ENCODE data around the gene HHAT.

DNA sequence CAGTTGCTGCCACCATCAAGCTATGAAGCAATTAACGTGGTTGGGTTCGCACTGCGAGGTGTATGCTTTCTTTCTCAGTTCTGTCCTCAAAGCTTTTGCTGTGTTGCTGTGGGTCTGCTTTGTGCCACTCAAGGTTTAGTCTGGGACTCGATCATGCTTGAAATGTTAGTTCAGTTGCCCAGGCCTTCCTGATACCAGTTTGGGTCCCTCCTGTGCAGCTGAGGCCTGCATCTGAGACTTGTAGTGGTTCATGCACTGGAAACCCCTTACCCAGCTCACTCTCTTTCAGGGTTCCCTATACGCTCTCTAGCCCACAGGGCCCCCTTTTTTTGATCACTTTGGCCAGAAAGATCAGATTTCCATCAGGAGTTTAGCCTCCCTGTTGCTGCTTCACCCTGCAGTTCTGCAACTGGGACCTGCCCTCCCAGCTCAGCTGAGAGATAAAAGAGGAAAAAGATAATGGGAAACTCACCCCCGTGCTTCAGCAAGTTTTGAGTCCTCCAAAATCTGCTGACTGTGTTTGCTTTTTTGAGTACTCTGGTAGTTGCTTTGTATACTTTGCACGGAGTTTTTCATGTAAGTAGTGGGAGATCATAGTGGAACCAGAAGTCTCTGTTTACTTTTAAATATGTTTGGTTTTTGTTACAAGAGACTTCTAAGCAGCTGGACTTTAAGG is 317.0 kb downstream of the HHAT start:
- TF ChIP-seq, protein P1, sequence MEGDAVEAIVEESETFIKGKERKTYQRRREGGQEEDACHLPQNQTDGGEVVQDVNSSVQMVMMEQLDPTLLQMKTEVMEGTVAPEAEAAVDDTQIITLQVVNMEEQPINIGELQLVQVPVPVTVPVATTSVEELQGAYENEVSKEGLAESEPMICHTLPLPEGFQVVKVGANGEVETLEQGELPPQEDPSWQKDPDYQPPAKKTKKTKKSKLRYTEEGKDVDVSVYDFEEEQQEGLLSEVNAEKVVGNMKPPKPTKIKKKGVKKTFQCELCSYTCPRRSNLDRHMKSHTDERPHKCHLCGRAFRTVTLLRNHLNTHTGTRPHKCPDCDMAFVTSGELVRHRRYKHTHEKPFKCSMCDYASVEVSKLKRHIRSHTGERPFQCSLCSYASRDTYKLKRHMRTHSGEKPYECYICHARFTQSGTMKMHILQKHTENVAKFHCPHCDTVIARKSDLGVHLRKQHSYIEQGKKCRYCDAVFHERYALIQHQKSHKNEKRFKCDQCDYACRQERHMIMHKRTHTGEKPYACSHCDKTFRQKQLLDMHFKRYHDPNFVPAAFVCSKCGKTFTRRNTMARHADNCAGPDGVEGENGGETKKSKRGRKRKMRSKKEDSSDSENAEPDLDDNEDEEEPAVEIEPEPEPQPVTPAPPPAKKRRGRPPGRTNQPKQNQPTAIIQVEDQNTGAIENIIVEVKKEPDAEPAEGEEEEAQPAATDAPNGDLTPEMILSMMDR (IDR thresholded peaks at IDR 0.05), result no peak
- TF ChIP-seq POLR2A (IDR thresholded peaks at IDR 0.05), result no peak
